Skeletal muscle satellite cell (primary cell): ENCODE results near the gene SLC25A38.
"Not testable (repeated sequence)": the region's sequence is repeated elsewhere in the genome, so short reads cannot be mapped to it uniquely, and the experiment has no call there.

Source experiments
- H3K27me3 ChIP-seq: 2 replicates; pipeline ENCODE4 v1.7.0; 2013; ENCODE audit warnings: low read length; ENCODE audit not compliant: control insufficient read depth, insufficient read depth
- H3K36me3 ChIP-seq: 2 replicates; pipeline ENCODE4 v1.7.0; 2013; ENCODE audit warnings: mild to moderate bottlenecking, control low read depth, low read length; ENCODE audit not compliant: insufficient read depth
- H3K4me1 ChIP-seq: 2 replicates; pipeline ENCODE4 v1.7.0; 2013; ENCODE audit warnings: low read length; ENCODE audit not compliant: control insufficient read depth, insufficient read depth
- H3K4me2 ChIP-seq: 2 replicates; pipeline ENCODE4 v1.7.0; 2013; ENCODE audit warnings: mild to moderate bottlenecking, low read length
- H3K4me3 ChIP-seq: 2 replicates; pipeline ENCODE4 v1.7.0; 2013; ENCODE audit warnings: low read length
- H3K9ac ChIP-seq: 2 replicates; pipeline ENCODE4 v1.7.0; 2013; ENCODE audit warnings: mild to moderate bottlenecking, low read depth, low read length, moderate library complexity
- H3K9me3 ChIP-seq: replicated peaks from 2 replicates; pipeline ENCODE4 v1.7.0; 2013; ENCODE audit warnings: mild to moderate bottlenecking, control low read depth, low read length

The SLC25A38 gene

DNA sequence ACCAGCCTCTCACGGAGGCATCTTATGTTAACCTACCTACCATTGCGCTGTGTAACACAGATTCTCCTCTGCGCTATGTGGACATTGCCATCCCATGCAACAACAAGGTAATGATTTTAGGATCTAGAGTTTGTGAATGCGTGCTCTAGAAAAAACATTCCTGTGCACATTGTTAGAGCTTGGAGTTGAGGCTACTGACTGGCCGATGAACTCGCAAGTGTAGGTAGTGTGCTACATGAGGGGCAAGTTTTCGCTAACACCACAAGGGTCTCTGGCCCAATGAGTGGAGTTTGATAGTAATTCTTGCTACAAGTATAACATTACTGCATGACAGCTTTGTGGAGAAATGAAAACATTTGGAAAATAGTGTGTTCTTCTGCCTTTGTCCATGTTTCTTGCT lies 27.7 kb downstream of the SLC25A38 start:
- peaks cover 78% of the 10 kb centered on the region for H3K36me3 ChIP-seq
- H3K4me2 ChIP-seq, result no peak overlapping the region
- H3K9me3 ChIP-seq, result no peaks in the 10 kb centered on the region
- H3K4me1 ChIP-seq, result peaks cover 10% of the 10 kb centered on the region
- H3K27me3 ChIP-seq, result no peaks in the 10 kb centered on the region
- H3K9ac ChIP-seq, result no peak overlapping the region
- H3K4me3 ChIP-seq, result no peak overlapping the region

DNA sequence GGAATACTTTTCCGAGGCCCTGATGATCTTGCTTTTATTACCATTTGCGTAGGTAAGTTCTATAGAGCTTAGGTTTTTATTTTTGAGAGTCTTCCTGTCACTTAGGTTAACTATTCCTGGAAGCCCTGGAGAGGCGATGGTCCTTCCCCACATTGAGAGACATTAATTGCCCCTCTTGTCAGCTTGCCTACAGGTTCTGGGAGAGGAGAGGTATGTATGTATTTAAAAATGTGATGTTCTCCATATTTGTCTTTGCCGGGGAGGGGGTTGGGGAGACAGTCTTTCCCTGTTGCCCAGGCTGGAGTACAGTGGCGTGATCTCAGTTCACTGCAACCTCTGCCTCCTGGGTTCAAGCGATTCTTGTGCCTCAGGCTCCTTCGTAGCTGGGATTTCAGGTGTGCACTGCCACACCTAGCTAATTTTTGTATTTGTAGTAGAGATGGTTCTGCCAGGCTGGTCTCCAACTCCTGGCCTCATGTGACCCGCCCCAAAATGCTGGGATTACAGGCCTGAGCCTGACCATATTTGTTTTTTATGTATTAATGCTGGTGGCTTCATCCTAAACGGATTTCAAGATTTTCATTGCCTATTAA lies 29.6 kb downstream of the SLC25A38 start:
- Histone ChIP-seq H3K4me3 (no peak overlapping the region), H3K4me1 (peaks cover 10% of the 10 kb centered on the region), H3K9me3 (no peaks in the 10 kb centered on the region), H3K27me3 (no peaks in the 10 kb centered on the region), H3K9ac (no peak overlapping the region), H3K36me3 (peaks cover 71% of the 10 kb centered on the region), H3K4me2 (no peak overlapping the region)

DNA sequence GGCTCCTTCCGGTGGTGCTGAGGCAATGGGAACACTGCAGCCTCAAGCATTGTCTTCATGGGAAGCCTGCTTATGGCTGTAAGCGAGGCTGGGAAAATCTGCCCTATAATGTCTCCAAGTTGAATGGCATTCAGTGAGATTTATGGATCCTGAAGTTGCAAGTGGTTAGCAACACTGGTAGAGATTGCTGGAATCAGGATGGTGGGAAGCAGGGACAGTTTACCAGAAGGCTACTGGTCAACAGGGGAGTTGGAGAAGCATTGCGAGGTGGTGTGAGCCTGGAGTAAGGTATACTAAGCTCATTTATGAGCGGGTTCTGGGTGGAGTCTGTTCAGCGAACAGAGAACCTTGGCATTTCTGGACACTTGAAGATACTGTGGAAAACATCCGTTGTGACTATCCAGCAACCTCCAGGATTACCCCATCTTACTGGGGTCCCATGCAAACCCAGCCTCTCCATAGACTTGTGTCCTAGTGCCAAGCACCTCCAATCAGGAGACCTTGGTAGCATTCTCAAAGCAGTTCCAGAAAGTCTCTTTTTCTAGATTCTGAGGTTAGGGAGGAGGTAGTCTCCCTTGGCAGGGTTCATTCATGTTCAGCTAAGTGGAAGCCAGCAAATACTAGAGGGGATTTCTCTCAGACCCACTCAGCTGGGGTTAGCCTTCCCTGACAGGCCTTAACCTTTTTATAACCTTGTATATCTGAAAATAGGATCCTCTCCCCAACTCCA lies 30.7 kb downstream of the SLC25A38 start:
- Histone ChIP-seq H3K9me3 (no peaks in the 10 kb centered on the region), H3K4me3 (no peak overlapping the region), H3K4me2 (no peak overlapping the region), H3K9ac (no peak overlapping the region), H3K27me3 (no peaks in the 10 kb centered on the region), H3K4me1 (no peaks in the 10 kb centered on the region), H3K36me3 (peaks cover 60% of the 10 kb centered on the region)

DNA sequence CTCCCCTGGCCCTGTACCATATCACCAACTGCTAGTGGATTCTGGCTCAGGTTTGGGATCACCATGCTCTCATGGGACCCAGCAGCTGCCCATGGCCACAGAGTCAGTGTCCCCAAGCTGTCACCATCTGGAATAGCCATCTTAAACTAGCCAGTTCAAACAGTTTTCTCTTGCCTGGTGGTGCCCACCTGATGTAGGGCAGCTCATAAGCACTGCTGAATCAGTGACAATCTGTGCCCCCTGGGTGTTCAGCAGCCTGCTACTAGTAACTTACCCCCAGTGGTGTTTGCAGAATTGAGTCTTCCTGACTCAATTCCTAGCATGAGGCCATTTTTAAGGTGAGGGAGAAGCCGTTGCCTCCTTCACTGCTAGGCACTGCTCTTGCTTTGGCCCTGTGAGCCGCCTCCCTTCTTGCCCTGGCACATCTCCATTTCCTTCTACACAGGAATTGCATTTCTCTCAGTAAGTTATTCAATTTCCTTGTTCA lies 31.3 kb downstream of the SLC25A38 start:
- Histone ChIP-seq H3K36me3 (peaks cover 54% of the 10 kb centered on the region), H3K9me3 (no peaks in the 10 kb centered on the region), H3K4me3 (no peak overlapping the region), H3K27me3 (no peaks in the 10 kb centered on the region), H3K9ac (no peak overlapping the region), H3K4me2 (no peak overlapping the region), H3K4me1 (no peaks in the 10 kb centered on the region)

DNA sequence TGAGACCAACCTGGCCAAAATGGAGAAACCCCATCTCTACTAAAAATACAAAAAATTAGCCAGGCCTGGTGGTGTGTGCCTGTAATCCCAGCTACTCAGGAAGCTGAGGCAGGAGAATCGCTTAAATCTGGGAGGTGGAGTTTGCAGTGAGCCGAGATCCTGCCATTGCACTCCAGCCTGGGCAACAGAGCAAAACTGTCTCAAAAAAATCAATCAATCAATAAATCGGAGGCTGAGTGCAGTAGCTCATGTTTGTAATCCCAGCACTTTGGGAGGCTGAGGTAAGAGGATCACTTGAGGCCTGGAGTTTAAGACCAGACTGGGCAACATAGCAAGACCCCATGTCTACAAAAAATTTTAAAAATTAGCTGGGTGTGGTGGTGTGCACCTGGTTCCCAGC lies 32.1 kb downstream of the SLC25A38 start:
- not testable (repeated sequence) for H3K27me3 ChIP-seq, H3K4me2 ChIP-seq, H3K9ac ChIP-seq, H3K4me3 ChIP-seq, H3K9me3 ChIP-seq, H3K4me1 ChIP-seq
- peaks cover 46% of the 10 kb centered on the region for H3K36me3 ChIP-seq

DNA sequence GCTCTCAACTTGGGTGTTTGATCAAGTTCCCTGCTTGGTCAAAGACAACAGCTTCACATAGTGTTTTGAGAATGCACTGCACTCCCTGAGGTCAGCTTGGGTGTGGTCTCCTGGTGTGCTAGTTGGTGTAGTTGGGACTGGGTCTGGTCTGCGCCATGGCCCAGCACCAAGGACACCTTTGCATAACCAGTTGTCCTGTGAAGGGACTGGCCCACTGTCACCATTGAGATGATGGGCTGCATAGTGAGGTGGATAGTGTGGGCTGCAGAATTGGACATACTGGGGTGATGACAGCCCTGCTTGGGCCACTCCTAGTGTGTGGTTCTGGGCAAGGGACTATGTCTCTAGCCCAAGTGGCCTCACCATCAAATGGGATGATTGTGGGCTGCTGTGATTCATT lies 32.8 kb downstream of the SLC25A38 start:
- no peak overlapping the region for H3K4me3 ChIP-seq
- no peak overlapping the region for H3K9ac ChIP-seq
- H3K4me1 ChIP-seq, result no peaks in the 10 kb centered on the region
- no peaks in the 10 kb centered on the region for H3K9me3 ChIP-seq
- no peak overlapping the region for H3K4me2 ChIP-seq
- no peaks in the 10 kb centered on the region for H3K27me3 ChIP-seq
- peaks cover 40% of the 10 kb centered on the region for H3K36me3 ChIP-seq

DNA sequence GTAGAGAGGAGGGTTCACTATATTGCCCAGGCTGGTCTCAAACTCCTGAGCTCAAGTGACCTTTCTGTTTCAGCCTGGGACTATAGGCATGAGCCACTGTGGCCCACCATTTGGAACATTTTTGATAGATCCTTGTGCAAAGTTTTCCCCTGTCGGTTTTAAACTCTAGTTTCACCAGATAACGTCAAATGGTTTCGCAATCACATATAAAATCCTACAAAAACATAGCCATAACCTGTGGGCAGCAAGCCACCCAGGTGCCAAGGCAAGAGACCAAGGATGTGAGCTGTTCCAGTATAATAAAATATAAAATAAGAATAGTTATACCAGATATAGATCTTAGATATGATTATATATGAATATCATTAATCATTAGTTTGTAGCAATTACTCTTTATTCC lies 33.8 kb downstream of the SLC25A38 start:
- not testable (repeated sequence) for H3K4me3 ChIP-seq, H3K4me1 ChIP-seq, H3K9ac ChIP-seq, H3K4me2 ChIP-seq, H3K9me3 ChIP-seq, H3K27me3 ChIP-seq
- peaks cover 30% of the 10 kb centered on the region for H3K36me3 ChIP-seq

DNA sequence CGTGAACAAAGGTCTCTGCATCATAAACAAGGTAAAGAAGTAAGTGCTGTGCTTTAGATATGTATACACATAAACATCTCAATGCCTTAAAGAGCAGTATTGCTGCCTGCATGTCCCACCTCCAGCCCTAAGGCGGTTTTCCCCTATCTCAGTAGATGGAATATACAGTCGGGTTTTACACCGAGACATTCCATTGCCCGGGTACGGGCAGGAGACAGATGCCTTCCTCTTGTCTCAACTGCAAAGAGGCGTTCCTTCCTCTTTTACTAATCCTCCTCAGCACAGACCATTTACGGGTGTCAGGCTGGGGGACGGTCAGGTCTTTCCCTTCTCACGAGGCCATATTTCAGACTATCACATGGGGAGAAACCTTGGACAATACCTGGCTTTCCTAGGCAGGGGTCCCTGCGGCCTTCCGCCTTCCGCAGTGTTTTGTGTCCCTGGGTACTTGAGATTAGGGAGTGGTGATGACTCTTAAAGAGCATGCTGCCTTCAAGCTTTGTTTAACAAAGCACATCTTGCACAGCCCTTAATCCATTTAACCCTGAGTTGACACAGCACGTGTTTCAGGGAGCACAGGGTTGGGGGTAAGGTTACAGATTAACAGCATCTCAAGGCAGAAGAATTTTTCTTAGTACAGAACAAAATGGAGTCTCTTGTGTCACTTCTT lies 35.5 kb downstream of the SLC25A38 start:
- H3K4me3 ChIP-seq, H3K9me3 ChIP-seq, H3K9ac ChIP-seq: not testable (repeated sequence)

DNA sequence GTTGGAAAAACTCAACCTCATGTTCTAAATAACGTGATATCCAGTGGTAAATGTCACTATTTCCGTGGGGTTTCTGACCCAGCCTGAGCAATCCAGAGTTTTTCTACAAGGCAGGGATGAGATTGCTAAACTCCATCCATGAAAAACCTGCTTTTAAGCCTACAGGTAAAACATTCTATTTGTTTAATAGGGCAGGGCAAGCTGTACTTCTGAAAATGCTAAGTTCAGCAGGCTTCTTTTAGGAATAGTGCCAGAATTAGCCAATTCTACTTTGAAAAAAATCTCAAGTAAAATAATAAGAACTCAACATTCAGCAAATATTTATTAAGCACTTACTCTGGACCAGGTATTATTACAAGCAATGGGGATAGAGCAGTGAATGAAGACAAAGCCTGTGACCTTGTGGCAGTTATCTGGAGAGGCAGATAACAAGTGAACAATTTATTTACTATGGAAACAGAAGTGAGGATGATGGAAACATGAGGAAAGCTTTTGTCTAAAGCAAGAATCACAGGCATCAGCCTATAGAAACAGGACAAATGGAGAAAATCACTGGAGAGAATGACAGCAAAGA lies 36.7 kb downstream of the SLC25A38 start:
- no peaks in the 10 kb centered on the region for H3K27me3 ChIP-seq
- H3K36me3 ChIP-seq, result peaks cover 1% of the 10 kb centered on the region
- no peak overlapping the region for H3K4me2 ChIP-seq
- H3K4me1 ChIP-seq, result no peaks in the 10 kb centered on the region
- H3K9me3 ChIP-seq, result no peaks in the 10 kb centered on the region
- H3K4me3 ChIP-seq, result no peak overlapping the region
- H3K9ac ChIP-seq, result no peak overlapping the region

More for the DNA sequence above, 35.5 kb downstream of the SLC25A38 start:
- H3K4me1 ChIP-seq, H3K4me2 ChIP-seq, H3K27me3 ChIP-seq: not testable (repeated sequence)
- H3K36me3 ChIP-seq, result peaks cover 13% of the 10 kb centered on the region

DNA sequence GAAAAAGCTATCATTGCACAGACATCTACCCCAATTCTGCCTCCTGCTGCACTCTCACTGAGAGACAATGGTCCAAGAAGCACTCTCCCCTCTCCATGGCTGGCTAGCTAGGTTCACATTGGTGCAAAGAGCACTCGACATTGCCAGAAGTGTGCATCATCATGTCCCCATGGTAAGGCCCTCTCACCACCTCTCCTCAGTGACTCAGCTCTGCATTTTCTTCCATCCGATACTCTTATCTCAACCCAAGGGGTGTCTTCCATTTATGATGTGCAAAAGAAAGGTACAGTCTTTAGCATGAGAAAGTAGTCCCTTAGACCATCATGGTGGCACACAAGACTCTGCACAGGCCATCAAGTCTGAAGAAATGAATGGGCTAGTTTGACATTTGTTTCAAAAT lies 37.4 kb downstream of the SLC25A38 start:
- Histone ChIP-seq H3K36me3 (no peaks in the 10 kb centered on the region), H3K27me3 (no peaks in the 10 kb centered on the region), H3K4me1 (no peaks in the 10 kb centered on the region)

DNA sequence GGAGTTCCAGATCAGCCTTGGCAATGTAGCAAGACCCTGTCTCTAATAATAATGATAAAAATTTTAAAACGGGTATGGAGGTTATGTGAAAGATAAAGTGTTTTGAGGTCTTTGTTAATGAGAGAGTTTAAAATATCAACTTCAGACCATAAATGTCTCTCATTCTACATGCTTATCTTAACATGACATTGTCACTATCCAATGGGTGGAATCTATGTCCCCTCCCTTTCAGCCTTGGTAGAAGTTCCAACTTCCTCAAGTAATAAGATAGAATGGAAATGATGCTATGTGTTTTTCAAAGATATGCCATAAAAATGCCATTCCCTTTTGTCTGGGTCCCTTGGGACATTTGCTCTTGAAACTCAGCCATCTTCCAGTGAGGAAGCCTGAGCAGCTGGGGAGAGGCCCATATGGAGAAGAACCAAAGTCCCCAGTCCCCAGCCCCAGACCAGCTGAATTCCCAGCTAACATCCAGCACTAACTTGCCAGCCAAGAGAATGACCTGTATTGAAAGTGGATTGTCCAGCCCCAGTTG lies 40.3 kb downstream of the SLC25A38 start:
- Histone ChIP-seq H3K4me1 (no peaks in the 10 kb centered on the region), H3K9ac (no peak overlapping the region), H3K4me2 (no peak overlapping the region), H3K27me3 (no peaks in the 10 kb centered on the region), H3K36me3 (no peaks in the 10 kb centered on the region), H3K4me3 (no peak overlapping the region), H3K9me3 (no peaks in the 10 kb centered on the region)

More for the DNA sequence above, 37.4 kb downstream of the SLC25A38 start:
- H3K9ac ChIP-seq, result no peak overlapping the region
- no peak overlapping the region for H3K4me3 ChIP-seq
- no peak overlapping the region for H3K4me2 ChIP-seq
- no peaks in the 10 kb centered on the region for H3K9me3 ChIP-seq
